Testis (tissue), 2 donors: Measurements from ENCODE around the gene CNTLN.

Experiments used
- POLR2A ChIP-seq: fragments of 450-650 bp; IDR thresholded peaks from one replicate; pipeline ENCODE4 v1.6.1; 2017; ENCODE audit warnings: antibody characterized with exemption, mild to moderate bottlenecking, moderate library complexity
- TF ChIP-seq, protein P1 (sequence below), 3 experiments: fragments of 450-650 bp in 2 of 3; fragments of 200-600 bp in 1 of 3; sonication (generic) in 1 of 3; IDR thresholded peaks; one replicate each; pipeline ENCODE4 v1.5.1; 2016 to 2019; ENCODE audit warnings: antibody characterized with exemption in 3 of 3, mild to moderate bottlenecking in 2 of 3, moderate library complexity in 1 of 3

DNA sequence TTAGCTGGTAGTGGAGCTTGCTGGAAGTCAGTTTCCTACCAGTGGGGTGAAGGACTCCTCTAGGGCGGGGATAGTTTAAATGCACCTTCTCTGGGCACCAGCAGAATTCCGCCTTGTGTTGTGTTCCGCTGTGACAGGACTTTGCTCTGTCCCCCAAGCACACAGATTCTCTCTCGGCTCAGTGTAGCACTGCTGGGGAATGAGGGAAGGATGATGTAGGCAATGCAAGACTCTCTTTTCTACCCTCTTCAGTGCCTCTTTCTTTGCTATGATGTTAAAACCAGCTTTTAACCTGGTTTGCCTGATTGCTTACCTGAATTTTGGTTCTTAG is 288.8 kb downstream of the CNTLN start:
- TF ChIP-seq, protein P1, sequence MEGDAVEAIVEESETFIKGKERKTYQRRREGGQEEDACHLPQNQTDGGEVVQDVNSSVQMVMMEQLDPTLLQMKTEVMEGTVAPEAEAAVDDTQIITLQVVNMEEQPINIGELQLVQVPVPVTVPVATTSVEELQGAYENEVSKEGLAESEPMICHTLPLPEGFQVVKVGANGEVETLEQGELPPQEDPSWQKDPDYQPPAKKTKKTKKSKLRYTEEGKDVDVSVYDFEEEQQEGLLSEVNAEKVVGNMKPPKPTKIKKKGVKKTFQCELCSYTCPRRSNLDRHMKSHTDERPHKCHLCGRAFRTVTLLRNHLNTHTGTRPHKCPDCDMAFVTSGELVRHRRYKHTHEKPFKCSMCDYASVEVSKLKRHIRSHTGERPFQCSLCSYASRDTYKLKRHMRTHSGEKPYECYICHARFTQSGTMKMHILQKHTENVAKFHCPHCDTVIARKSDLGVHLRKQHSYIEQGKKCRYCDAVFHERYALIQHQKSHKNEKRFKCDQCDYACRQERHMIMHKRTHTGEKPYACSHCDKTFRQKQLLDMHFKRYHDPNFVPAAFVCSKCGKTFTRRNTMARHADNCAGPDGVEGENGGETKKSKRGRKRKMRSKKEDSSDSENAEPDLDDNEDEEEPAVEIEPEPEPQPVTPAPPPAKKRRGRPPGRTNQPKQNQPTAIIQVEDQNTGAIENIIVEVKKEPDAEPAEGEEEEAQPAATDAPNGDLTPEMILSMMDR (IDR thresholded peaks at IDR 0.05), result no peak
- no peak for TF ChIP-seq POLR2A
